Hindlimb muscle (tissue), 1 donor: ENCODE measurements around the gene SYT15. TPM values are rescaled to one million over a fixed set of nuclear protein-coding genes. Genes with fewer than 3 reads are reported as not detected.

Experiments
- DNase-seq: peaks from one replicate; pipeline ENCODE4 v3.0.0-alpha.2; 2013
- polyA plus RNA-seq: library from polyadenylated mRNA; unstranded; fragments of 120-200 nt; gene quantifications from one replicate; pipeline ENCODE4 v1.2.1, GENCODE V29; 2013; ENCODE audit not compliant: insufficient read length

SYT15 gene
- polyA plus RNA-seq, 1 donor = 4.4 TPM

DNA sequence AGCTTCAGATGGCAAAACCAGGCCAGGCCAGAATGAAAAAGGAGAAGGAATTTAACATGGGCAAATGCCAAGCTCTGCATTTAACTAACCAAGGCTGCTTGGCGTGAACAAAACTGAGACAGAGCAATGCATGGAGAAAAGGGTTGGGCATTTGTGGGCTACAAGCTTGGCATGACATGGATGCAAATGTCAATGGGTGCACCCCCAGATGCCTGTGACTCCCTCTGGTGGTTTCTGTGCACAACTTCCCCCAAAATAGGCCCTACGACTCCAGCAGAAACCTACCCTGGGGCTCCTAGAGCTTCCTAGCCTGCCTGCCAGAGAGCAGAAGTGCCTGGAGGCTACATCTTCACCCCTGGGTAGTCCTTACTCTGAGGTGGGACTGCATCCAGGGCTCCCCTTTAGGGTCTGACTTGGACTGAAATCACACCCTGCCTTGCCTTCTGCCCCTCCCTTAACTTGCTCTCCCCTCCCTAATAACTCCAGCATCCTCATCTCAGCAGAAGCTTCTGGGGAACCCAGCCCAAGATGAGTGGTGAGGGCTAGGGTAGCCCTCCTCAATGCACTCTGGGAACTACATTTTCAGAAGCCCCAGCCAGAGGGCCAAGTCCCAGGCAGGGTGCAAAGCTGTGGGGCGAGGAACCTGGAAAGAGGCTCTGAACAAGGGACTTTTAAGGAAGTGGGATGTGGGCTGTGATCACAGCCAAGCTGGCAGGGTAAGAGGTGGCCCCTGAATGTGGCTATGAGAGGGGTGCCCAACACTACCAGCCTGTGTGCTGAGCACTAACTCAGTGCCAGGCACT, 33.7 kb upstream of the SYT15 start:
- no peak for DNase-seq

GRCh38 chr10:46545861-46546590, 32.9 kb upstream of the SYT15 start:
- DNase-seq = no peak

GRCh38 chr10:46546591-46547540, 32.1 kb upstream of the SYT15 start:
- no peak for DNase-seq

- no peak for DNase-seq
Measured at GRCh38 chr10:46547541-46548497, 31.1 kb upstream of the SYT15 start.

DNA sequence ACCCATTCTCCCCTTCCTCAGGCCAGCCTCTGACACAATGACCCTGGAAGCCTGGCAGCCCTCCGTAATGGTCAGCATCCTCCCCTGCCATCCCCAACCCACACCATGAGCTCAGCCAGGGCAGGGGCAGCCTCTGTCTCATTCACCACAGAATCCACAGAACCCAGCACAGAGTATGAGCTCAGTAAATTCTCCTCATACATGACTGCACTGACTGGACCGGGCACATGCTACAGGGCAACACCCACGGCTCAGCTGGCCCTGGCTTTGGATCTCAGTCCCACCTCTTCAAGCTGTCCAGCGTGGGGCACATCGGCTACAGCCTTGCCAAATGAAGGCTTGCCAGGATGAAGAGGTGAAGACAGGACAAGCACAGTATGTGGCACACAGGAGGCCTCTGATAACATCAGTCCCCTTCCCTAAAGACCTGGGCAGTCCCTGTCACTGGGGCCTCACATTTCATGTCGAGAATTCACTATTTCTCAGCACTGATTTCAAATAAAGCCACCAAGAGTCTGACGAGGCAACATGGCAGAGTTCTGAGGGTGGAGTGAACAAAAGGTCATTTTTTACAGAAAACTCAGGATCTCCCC, 30.3 kb upstream of the SYT15 start:
- no peak for DNase-seq

- no peak for DNase-seq
Measured at GRCh38 chr10:46549171-46550075, 29.5 kb upstream of the SYT15 start.

DNA sequence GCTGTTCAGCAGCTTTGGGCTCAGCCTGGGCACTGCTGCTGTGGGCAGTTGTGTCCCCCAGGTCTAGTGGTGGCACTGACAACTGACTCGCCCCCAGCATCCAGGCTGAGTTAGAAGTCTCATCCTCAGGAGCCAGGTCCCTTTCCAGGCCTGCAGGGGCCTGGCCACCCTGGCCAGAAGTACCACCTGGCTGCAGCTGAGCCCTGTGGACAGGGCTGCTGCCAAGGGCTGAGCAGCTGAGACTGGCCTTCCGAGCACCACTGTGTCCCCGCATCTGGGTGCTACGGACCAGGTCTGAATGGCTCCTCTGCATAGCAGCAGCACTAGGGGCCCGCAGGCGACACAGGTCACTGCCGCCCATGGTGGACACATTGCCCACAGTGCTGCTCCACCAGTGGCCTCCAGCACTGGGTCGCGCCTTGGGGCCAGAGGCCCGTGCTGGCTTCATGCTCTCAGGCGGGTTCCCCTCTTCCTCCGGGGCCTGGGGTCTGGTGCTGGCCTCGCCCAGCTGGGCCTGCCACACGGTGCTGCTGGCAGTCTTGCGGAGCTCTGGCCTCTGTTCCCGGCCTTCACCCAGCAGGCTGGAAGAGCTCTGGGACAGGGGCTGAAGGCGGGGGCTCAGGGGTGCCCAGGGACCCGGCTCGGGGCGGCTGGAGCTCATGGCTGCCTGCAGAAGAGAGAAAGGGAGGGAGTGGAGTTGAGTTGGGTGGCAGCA, 28.7 kb upstream of the SYT15 start:
- no peak for DNase-seq

- DNase-seq = no peak
Measured at GRCh38 chr10:46550795-46551700, 27.9 kb upstream of the SYT15 start.

GRCh38 chr10:46551701-46552525, 27.0 kb upstream of the SYT15 start:
- no peak for DNase-seq

DNA sequence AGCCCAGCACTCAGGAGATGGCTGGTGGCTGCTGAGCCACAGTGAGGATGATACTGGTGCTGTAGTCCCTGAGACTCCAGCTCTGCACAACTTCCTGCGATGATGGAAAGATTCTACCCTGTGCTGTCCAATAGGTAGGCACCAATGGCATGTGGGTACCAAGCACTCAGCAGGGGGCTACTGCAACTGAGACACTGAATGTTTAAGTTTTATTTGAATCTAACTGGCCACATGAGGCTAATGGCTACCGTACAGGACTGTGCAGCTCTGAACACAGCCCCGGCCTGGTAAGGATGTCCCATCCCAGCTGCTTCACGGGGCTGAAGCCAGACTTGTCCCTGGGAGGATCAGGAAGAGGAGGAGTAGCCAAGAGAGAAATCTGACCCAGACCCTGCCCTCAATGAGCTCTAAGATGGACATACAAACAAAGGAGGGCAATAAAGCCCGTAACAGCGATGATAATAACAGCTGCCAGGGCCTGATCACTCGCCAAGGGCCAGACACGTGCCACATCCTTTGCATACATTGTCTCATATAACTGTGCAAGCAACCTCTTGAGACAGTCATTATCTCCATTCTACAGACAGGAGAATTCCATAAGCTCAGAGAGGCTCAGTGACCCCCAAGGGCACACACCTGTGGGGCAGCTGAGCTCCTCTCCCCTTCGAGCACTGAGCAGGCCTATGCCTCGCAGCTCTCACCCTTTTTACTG, 26.2 kb upstream of the SYT15 start:
- DNase-seq = peak; percentile 54

DNA sequence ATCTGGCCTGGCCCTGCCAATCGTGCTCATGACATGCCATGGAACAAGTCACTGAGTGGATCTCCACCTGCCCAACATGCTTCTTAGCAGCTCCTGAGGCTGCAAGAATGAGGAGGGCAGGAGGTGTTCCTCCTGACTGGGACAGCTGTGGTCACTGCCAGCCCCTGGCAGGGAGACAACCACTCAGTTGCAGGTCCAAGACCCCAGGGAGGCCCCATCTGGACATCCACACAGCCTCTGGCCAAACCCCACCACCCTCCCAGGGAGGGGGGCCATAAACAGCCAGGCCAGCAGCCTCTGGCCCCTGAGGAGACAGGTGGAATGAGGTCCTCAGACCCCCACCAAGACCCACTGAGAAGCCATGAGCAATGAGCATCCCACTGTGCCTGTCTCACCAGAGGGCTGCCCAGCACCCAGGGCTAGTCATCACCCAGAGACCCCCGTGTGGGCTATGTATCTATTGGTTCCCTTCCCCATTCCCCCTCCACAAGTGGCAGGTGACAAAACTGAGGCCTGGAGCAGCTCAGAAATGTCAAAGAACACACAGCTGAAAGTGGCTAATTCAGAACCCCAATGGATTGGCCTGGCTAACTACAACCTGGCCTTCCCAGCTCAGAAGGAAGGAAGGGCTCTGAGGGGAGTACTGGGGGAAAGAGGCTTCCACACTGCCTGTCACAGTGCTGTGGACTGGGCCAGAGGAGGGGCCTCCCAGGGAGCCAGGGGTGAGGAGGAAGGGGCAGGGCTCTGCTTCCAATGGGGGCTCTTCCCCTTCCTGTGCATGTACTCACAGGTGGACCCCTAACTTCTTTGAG, 25.5 kb upstream of the SYT15 start:
- DNase-seq = no peak

DNA sequence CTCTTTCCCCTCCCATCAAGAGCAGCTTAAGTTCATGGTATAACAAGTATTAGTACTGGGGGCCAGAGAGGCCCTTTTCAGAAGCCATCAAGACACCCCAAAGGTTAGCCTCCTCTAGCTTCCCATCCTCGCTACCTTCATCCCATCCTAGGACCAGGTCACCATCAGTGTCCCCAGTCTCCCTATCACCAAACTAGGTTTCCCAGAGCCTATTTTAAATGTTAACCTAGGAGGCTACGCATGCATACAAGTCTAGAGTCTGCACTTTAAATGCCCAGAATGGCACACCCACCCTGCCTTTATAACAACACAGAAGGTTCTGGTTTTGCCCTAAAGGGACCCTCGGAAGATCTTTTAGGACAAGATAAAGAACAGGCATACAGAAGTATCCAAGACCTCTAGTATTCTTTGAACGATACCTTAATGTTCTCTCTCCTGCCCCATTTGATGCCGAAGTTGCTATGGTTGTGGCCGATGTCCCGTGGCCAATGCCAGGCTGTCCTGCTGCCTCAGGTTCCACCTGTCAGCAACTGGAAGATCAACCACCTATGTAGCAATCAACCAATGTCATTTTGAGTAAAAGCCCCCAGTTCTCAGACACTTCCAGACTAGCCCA, 24.7 kb upstream of the SYT15 start:
- no peak for DNase-seq

DNA sequence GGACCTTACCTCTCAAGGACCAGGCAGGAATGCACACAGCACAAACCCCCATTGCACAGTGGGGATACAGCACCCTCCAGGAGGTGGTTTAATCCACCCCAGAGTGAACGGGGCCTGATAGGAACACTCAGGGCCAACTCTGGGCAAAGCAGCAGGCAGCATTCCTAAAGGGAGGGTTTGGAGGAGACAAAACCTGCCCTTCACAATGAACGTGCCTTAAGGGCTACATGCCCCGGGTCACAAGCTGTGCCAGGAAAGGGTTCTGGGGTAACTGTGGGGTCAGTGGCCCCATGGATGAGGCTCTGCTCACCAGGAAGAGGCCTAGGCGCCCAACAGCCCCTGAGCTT, 23.6 kb upstream of the SYT15 start:
- no peak for DNase-seq

DNA sequence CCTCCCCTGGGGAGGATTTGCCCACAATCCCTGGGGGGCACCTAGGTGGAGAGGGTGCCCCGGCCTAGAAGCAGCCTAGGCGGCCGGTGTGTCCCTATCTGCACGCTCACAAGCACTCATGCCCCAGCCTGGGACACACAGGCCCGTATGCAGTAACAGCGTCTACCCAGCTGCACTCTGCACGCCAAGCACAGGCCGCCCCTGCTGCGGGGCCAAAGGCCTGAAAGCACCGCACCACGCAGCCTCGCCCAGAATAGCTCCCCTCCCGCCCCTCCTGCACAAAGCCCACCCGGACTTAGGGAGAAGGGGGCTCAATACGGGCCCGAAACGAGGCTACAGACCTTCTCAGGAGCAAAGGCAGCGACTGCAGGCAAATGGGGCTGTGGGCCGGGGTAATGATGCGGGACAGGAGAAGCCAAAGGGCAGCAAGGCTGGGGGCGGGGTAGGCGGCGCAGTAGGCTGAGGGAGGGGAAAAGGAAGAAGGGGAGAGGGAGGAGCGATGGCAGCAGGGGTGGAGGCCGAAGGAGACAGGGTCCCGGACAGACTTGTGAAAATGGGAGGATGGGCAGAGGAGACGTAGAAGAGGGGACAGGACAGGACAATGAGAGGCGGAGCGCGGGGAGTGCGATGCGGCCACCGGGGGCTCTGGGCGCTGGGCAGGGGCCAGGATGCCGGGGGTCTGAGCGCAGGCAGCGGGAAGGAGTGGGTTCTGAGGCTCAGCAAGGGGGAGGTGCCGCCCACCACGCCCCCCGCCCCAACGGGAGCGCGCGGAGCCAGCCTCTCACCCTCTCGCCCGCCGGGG, 23.0 kb upstream of the SYT15 start:
- DNase-seq = no peak
